Measurements from ENCODE around the gene LRRN3. TPM values are rescaled to one million over a fixed set of nuclear protein-coding genes. Genes with fewer than 3 reads are reported as not detected.

LRRN3 gene
- total and polyA plus RNA-seq, 2 experiments from 2014 or later, result 3.7 to 6.8 TPM

DNA sequence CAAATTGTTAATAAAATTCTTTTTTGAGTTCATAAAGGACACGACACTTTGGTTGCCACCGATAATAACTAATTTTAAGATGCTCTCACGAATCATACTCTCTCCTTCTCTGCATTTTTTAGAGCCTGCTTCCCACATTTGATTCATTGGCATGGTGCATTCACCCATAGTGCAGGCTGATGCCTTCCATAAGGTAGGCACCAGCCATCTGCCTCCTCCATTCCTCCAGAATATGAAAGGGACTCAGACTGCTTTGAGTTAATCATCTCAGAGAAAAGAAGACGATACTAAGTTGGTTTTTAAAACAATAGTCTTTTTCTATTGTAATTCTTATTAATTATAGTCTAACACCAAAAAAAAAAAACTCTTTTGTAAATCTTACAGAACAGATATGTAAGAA, 33.9 kb upstream of the LRRN3 start:
- TF ChIP-seq EZH2phosphoT487 (IDR thresholded peaks at IDR 0.05; ENCODE audit: low read depth, severe bottlenecking, unreplicated experiment), result no peak
- no peak for TF ChIP-seq EZH2 (IDR thresholded peaks at IDR 0.05; ENCODE audit: borderline replicate concordance)
- TF ChIP-seq CTCF (IDR thresholded peaks at IDR 0.05; ENCODE audit: poor library complexity), result no peak
- H3K27me3 ChIP-seq, result no peaks in the 10 kb centered on the region
- H3K27ac ChIP-seq, result no peak overlapping the region
- no peaks in the 10 kb centered on the region for H3K36me3 ChIP-seq (replicated peaks; ENCODE audit: insufficient read depth, low read depth)
- DNase-seq (ENCODE audit: low spot score), result no peak
- no peaks in the 10 kb centered on the region for H3K9me3 ChIP-seq (ENCODE audit: low read depth)
- WGBS (ENCODE audit: low lambda C conversion rate, missing lambda C conversion rate), result 90% methylated on average over 4 of the region's 4 CpGs
- H3K4me2 ChIP-seq, result no peak overlapping the region
- H3K9me2 ChIP-seq (replicated peaks; ENCODE audit: insufficient read depth), result no peaks in the 10 kb centered on the region
- no peaks in the 10 kb centered on the region for H3K4me1 ChIP-seq (ENCODE audit: insufficient read depth)
- H2AFZ ChIP-seq, result no peak overlapping the region
- H3K79me2 ChIP-seq, result no peaks in the 10 kb centered on the region
- no peaks in the 10 kb centered on the region for H4K20me1 ChIP-seq (ENCODE audit: insufficient read depth, poor library complexity, severe bottlenecking)
- H3K4me3 ChIP-seq, result no peak overlapping the region

DNA sequence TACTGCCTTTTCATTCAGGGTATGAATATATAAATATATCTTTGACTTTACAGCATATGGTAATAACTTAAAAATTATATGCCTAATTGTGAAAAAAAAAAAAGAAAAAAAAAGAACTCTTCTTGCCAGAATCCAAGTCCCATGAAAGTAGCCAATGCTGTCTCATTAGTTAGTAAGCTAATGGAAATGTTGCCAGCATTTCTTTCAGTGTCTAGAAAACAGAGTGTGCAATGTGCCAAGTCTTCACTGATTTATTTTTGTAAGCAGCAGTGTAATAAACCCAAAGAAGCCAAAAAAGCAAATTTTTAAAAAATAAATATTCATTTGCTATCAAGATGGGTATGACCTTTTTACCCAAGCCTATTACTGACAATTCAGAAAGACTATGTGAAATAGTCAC, 31.1 kb upstream of the LRRN3 start:
- Histone ChIP-seq H3K9me3 (ENCODE audit: low read depth) (no peaks in the 10 kb centered on the region), H3K4me3 (no peak overlapping the region), H3K9me2 (replicated peaks; ENCODE audit: insufficient read depth) (no peaks in the 10 kb centered on the region), H3K36me3 (replicated peaks; ENCODE audit: insufficient read depth, low read depth) (no peaks in the 10 kb centered on the region), H3K79me2 (no peaks in the 10 kb centered on the region), H3K27ac (no peak overlapping the region), H2AFZ (no peak overlapping the region), H4K20me1 (ENCODE audit: insufficient read depth, poor library complexity, severe bottlenecking) (no peaks in the 10 kb centered on the region), H3K4me2 (no peak overlapping the region), H3K4me1 (ENCODE audit: insufficient read depth) (no peaks in the 10 kb centered on the region), H3K27me3 (no peaks in the 10 kb centered on the region)
- no peak for DNase-seq (ENCODE audit: low spot score)
- TF ChIP-seq EZH2 (IDR thresholded peaks at IDR 0.05; ENCODE audit: borderline replicate concordance), result no peak
- no peak for TF ChIP-seq EZH2phosphoT487 (IDR thresholded peaks at IDR 0.05; ENCODE audit: low read depth, severe bottlenecking, unreplicated experiment)
- TF ChIP-seq CTCF (IDR thresholded peaks at IDR 0.05; ENCODE audit: poor library complexity), result no peak

DNA sequence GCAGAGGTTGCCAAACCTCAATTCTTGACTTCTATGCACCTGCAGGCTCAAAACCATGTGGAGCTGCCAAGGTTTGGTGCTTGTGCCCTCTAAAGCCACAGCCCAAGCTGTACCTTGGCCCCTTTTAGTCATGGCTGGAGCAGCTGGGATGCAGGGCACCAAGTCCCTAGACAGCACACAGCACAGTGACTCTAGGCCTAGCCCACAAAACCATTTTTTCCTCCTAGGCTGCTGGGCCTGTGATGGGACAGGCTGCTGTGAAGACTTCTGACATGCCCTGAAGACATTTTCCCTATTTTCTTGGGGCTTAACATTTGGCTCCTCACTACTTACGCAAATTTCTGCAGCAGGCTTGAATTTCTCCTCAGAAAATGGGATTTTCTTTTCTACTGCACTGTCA, 27.8 kb upstream of the LRRN3 start:
- DNase-seq (ENCODE audit: low spot score), result no peak
- H3K4me2 ChIP-seq, result no peak overlapping the region
- no peaks in the 10 kb centered on the region for H3K36me3 ChIP-seq (replicated peaks; ENCODE audit: insufficient read depth, low read depth)
- no peaks in the 10 kb centered on the region for H3K9me3 ChIP-seq (ENCODE audit: low read depth)
- no peaks in the 10 kb centered on the region for H3K27me3 ChIP-seq
- H4K20me1 ChIP-seq (ENCODE audit: insufficient read depth, poor library complexity, severe bottlenecking), result no peaks in the 10 kb centered on the region
- H3K27ac ChIP-seq, result no peak overlapping the region
- no peaks in the 10 kb centered on the region for H3K4me1 ChIP-seq (ENCODE audit: insufficient read depth)
- no peaks in the 10 kb centered on the region for H3K9me2 ChIP-seq (replicated peaks; ENCODE audit: insufficient read depth)
- H2AFZ ChIP-seq, result no peak overlapping the region
- 97% methylated on average over 1 of the region's 1 CpG for WGBS (ENCODE audit: low lambda C conversion rate, missing lambda C conversion rate)
- no peaks in the 10 kb centered on the region for H3K79me2 ChIP-seq
- no peak overlapping the region for H3K4me3 ChIP-seq
- no peak for TF ChIP-seq EZH2phosphoT487 (IDR thresholded peaks at IDR 0.05; ENCODE audit: low read depth, severe bottlenecking, unreplicated experiment)
- TF ChIP-seq EZH2 (IDR thresholded peaks at IDR 0.05; ENCODE audit: borderline replicate concordance), result no peak
- TF ChIP-seq CTCF (IDR thresholded peaks at IDR 0.05; ENCODE audit: poor library complexity), result no peak

DNA sequence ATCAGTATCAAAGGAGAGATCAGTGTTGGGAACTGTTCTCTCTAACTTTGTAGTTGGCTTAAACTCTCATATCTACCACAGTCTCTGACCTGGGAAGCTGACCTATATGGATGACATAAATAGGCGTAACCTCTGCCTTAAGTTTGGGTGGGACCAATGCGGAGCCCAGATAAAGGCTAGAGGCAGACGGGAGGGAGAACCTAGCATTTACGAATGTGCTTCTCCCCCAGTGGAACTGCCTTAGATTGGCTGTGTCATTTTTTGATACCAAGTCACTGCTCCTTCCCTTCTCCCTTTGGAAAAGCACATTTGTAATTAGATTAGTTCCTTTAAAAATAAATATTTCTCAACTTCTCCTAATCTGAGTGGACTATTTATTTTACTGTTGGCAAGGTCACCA, 23.7 kb upstream of the LRRN3 start:
- Histone ChIP-seq H3K36me3 (replicated peaks; ENCODE audit: insufficient read depth, low read depth) (no peaks in the 10 kb centered on the region), H3K9me3 (ENCODE audit: low read depth) (no peaks in the 10 kb centered on the region), H3K27ac (no peak overlapping the region), H3K4me2 (no peak overlapping the region), H2AFZ (no peak overlapping the region), H3K9me2 (replicated peaks; ENCODE audit: insufficient read depth) (no peaks in the 10 kb centered on the region), H3K27me3 (no peaks in the 10 kb centered on the region), H4K20me1 (ENCODE audit: insufficient read depth, poor library complexity, severe bottlenecking) (no peaks in the 10 kb centered on the region), H3K4me1 (ENCODE audit: insufficient read depth) (no peaks in the 10 kb centered on the region), H3K79me2 (no peaks in the 10 kb centered on the region), H3K4me3 (no peak overlapping the region)
- DNase-seq (ENCODE audit: low spot score), result no peak
- no peak for TF ChIP-seq EZH2 (IDR thresholded peaks at IDR 0.05; ENCODE audit: borderline replicate concordance)
- no peak for TF ChIP-seq CTCF (IDR thresholded peaks at IDR 0.05; ENCODE audit: poor library complexity)
- 91% methylated on average over 4 of the region's 4 CpGs for WGBS (ENCODE audit: low lambda C conversion rate, missing lambda C conversion rate)

Data from hepatocyte (in vitro differentiated cells).